Heart right ventricle (tissue), 16 donors: ENCODE measurements around the gene SKI. TPM values are rescaled to one million over a fixed set of nuclear protein-coding genes. Genes with fewer than 3 reads are reported as not detected.
A peak's percentile ranks its signal among the peaks of the same experiment; 100 is the strongest.

ENCODE experiments used
- ATAC-seq, 8 donors: fragments of 200-7000 bp; cut with Tn5 transposase; one replicate each; pipeline ENCODE4 v1.9.1; 2020; ENCODE audit warnings: mild to moderate bottlenecking in 8 of 8, moderate library complexity in 8 of 8, moderate number of reproducible peaks in 1 of 8
- DNase-seq, 2 donors: peaks; one replicate each; pipeline ENCODE4 v3.0.0-alpha.2; 2020
- H3K27ac ChIP-seq, 10 donors: fragments of 200-600 bp; sonication (generic) in 2 of 10; one replicate each; pipeline versions ENCODE4 v1.5.0 to v1.8.0; 2020 to 2022; ENCODE audit warnings: mild to moderate bottlenecking in 3 of 10
- H3K27me3 ChIP-seq, 7 donors: fragments of 200-600 bp; one replicate each; pipeline ENCODE4 v1.8.0; 2021 to 2022; ENCODE audit warnings: mild to moderate bottlenecking in 2 of 7
- H3K36me3 ChIP-seq, 9 donors: fragments of 200-600 bp; sonication (generic) in 1 of 9; one replicate each; pipeline versions ENCODE4 v1.5.0 to v1.8.0; 2020 to 2022; ENCODE audit warnings: mild to moderate bottlenecking in 2 of 9
- H3K4me1 ChIP-seq, 9 donors: fragments of 200-600 bp; sonication (generic) in 1 of 9; one replicate each; pipeline versions ENCODE4 v1.5.0 to v1.8.0; 2020 to 2022; ENCODE audit warnings: mild to moderate bottlenecking in 4 of 9
- H3K4me3 ChIP-seq, 10 donors: fragments of 200-600 bp; sonication (generic) in 2 of 10; one replicate each; pipeline versions ENCODE4 v1.5.0 to v1.8.0; 2020 to 2022; ENCODE audit warnings: mild to moderate bottlenecking in 7 of 10, moderate library complexity in 2 of 10
- H3K9me3 ChIP-seq, 11 donors: fragments of 200-600 bp in 10 of 11; sonication (generic) in 2 of 11; one replicate each; pipeline versions ENCODE4 v1.5.0 to v1.8.0; 2013 to 2022; ENCODE audit warnings: mild to moderate bottlenecking in 2 of 11, control low read depth in 1 of 11, moderate library complexity in 1 of 11
- WGBS, 2 donors: extraction: QIAGEN DNeasy Blood & Tissue Kit; methylation state at CpG; one replicate each; pipeline ENCODE4 v1.1.7; 2013; ENCODE audit warnings: inconsistent platforms in 1 of 2; 5-methylcytosine and 5-hydroxymethylcytosine counted together
- intact Hi-C, 10 donors: fragments of 100-400 bp; cut with DNase I; formaldehyde crosslinking; loops; one replicate each; pipeline versions ENCODE4 v1.11.1 to v1.14.2; 2022
- polyA plus RNA-seq, 2 donors: library from polyadenylated mRNA; stranded (reverse); fragments of 200-250 nt; gene quantifications; one replicate each; pipeline ENCODE4 v1.2.3, GENCODE V29; 2013
- total RNA-seq, 10 donors: library from RNA; stranded (reverse); fragmentation: NEBNext Ultra II Directional in 3 of 10; extraction: Animal tissue kit (Norgen Biotek cat#: 25700) in 3 of 10; gene quantifications; one replicate each; pipeline versions ENCODE4 v1.2.1 to v1.2.4, GENCODE V29; 2021 to 2023
- TF ChIP-seq, protein P1 (sequence below), 9 donors: fragments of 200-600 bp; sonication (generic) in 2 of 9; IDR thresholded peaks; one replicate each; pipeline versions ENCODE4 v1.5.0 to v1.8.0; 2021 to 2022; ENCODE audit warnings: antibody characterized with exemption in 9 of 9, mild to moderate bottlenecking in 5 of 9, moderate library complexity in 1 of 9
- donor health status: Arrhythmogenic right ventricular cardiomyopathy.
- donor health status: ischemic (EF 13 %, LVEDD 7.1; RV severe dilation, severe dysfunction).
- donor health status: healthy with polysubstance abuse.
- donor health status: DM: no; HTN: yes; CAD: no.
- donor health status: DM: no; HTN: no; CAD: no.
- donor health status: ischemic (EF 25% LVEDD 6.9; RV normal size, moderate dysfunction).
- donor health status: ischemic (EF 25% LVEDD 5.7; RV mildly dilated, moderate dysfunction).
- donor health status: healthy.
- donor health status: DM: yes; HTN: yes; CAD: no.
- donor health status: Ischemic cardiomyopathy.
- donor health status: ischemic (EF 35%, LVEDD 5.7; RV mildly dilated, moderate dysfunction).
- donor health status: nonischemic (EF 11% LVEDD 7.7; RV severe dilation, severe dysfunction).
- donor health status: DM: yes; HTN: yes; CAD: no.
- donor health status: PGD.
- donor health status: ischemic (EF 29% LVEDD 5.4; RV normal size, mild dysfunction).
- donor health status: nonischemic (EF 23%, LVEDD 6.1; RV moderate dilation, normal function).

Gene SKI
- total and polyA plus RNA-seq, 12 donors: 13.8 to 50.9 (median 35.6) TPM

GRCh38 chr1:2253797-2254480 is 25.8 kb downstream of the SKI start:
- Histone ChIP-seq H3K4me3 (no peak overlapping the region), H3K27ac (peak overlapping the region in 2 of 10 donors; percentile 82 to 90), H3K27me3 (no peaks in the 10 kb centered on the region), H3K9me3 (peaks cover 0 to 31% (median 15%) of the 10 kb centered on the region in 11 donors), H3K36me3 (peaks cover 0 to 10% (median 0%) of the 10 kb centered on the region in 9 donors), H3K4me1 (peaks cover 52 to 97% (median 87%) of the 10 kb centered on the region in 9 donors)
- ATAC-seq: no peak
- DNase-seq: no peak
- 94 to 97% methylated on average over 23 of the region's 23 CpGs for WGBS, 2 donors
- intact Hi-C loops: no loop called here
- TF ChIP-seq, protein P1, sequence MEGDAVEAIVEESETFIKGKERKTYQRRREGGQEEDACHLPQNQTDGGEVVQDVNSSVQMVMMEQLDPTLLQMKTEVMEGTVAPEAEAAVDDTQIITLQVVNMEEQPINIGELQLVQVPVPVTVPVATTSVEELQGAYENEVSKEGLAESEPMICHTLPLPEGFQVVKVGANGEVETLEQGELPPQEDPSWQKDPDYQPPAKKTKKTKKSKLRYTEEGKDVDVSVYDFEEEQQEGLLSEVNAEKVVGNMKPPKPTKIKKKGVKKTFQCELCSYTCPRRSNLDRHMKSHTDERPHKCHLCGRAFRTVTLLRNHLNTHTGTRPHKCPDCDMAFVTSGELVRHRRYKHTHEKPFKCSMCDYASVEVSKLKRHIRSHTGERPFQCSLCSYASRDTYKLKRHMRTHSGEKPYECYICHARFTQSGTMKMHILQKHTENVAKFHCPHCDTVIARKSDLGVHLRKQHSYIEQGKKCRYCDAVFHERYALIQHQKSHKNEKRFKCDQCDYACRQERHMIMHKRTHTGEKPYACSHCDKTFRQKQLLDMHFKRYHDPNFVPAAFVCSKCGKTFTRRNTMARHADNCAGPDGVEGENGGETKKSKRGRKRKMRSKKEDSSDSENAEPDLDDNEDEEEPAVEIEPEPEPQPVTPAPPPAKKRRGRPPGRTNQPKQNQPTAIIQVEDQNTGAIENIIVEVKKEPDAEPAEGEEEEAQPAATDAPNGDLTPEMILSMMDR (IDR thresholded peaks at IDR 0.05): no peak

- TF ChIP-seq, protein P1 (IDR thresholded peaks at IDR 0.05): no peak
- H3K27ac ChIP-seq: peak overlapping the region; percentile 61 to 90 (median 82)
- no peak overlapping the region for H3K4me3 ChIP-seq
- WGBS, 2 donors: 91 to 93% methylated on average over 6 of the region's 6 CpGs
- H3K27me3 ChIP-seq: no peaks in the 10 kb centered on the region
- intact Hi-C loops: no loop called here
- DNase-seq (no peak), ATAC-seq (no peak)
- peaks cover 0 to 10% (median 0%) of the 10 kb centered on the region in 9 donors for H3K36me3 ChIP-seq
- H3K4me1 ChIP-seq: peaks cover 45 to 97% (median 87%) of the 10 kb centered on the region in 9 donors
- H3K9me3 ChIP-seq: peaks cover 0 to 31% (median 15%) of the 10 kb centered on the region in 11 donors
Measured at GRCh38 chr1:2255047-2255419, 26.9 kb downstream of the SKI start.

GRCh38 chr1:2255420-2256369 is 27.6 kb downstream of the SKI start:
- 39 to 46% methylated on average over 5 of the region's 5 CpGs for WGBS, 2 donors
- no peaks in the 10 kb centered on the region for H3K27me3 ChIP-seq
- no peak for DNase-seq

More at GRCh38 chr1:2255420-2256369, 27.6 kb downstream of the SKI start:
- TF ChIP-seq, protein P1 (IDR thresholded peaks at IDR 0.05): no peak
- H3K9me3 ChIP-seq: peaks cover 0 to 31% (median 15%) of the 10 kb centered on the region in 11 donors
- H3K4me1 ChIP-seq: peaks cover 42 to 97% (median 87%) of the 10 kb centered on the region in 9 donors
- peaks cover 0 to 10% (median 0%) of the 10 kb centered on the region in 9 donors for H3K36me3 ChIP-seq
- intact Hi-C loops: no loop called here
- H3K27ac ChIP-seq: peak overlapping the region; percentile 61 to 90 (median 82)
- no peak overlapping the region for H3K4me3 ChIP-seq
- peak in 7 of 8 donors; percentile 7 to 54 (median 36) for ATAC-seq
